Activated CD4-positive, alpha-beta T cell treated with anti-CD3 and anti-CD28 coated beads for 1 hour (primary cell): ENCODE data around the gene TLR3.
A peak's percentile ranks its signal among the peaks of the same experiment; 100 is the strongest.
"Not testable (repeated sequence)": the region's sequence is repeated elsewhere in the genome, so short reads cannot be mapped to it uniquely, and the experiment has no call there.

ENCODE experiments used
- DNase-seq: peaks from one replicate; pipeline ENCODE4 v3.0.0-alpha.2; 2020

TLR3 gene

DNA sequence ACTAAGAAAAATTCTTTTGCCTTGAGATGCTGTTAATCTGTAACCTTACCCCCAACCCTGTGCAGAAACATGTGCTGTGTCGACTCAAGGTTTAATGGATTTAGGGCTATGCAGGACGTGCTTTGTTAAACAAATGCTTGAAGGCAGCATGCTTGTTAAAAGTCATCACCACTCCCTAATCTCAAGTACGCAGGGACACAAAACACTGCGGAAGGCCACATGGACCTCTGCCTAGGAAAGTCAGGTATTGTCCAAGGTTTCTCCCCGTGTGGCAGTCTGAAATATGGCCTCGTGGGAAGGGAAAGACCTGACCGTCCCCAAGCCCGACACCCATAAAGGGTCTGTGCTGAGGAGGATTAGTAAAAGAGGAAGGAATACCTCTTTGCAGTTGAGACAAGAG, 18.8 kb upstream of the TLR3 start:
- not testable (repeated sequence) for DNase-seq

DNA sequence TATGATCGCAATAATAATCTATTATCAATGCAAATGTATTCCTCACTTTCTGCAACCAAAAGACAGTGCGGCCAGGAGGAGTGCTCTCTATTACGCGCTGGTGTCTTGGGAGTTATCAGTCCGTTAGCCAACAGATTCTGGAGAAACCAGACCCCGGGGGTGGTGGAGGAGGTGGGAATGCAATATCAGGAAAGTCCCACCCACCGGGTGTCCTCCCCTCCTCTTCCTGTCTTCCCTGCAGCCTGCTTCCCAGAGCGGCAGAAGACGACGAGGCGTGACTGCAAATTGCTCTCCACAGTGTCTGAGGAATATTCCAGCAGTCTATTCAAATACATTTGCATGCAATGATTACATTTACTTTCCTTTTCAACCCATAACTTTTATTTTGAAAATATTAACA, 17.9 kb upstream of the TLR3 start:
- DNase-seq: no peak

DNA sequence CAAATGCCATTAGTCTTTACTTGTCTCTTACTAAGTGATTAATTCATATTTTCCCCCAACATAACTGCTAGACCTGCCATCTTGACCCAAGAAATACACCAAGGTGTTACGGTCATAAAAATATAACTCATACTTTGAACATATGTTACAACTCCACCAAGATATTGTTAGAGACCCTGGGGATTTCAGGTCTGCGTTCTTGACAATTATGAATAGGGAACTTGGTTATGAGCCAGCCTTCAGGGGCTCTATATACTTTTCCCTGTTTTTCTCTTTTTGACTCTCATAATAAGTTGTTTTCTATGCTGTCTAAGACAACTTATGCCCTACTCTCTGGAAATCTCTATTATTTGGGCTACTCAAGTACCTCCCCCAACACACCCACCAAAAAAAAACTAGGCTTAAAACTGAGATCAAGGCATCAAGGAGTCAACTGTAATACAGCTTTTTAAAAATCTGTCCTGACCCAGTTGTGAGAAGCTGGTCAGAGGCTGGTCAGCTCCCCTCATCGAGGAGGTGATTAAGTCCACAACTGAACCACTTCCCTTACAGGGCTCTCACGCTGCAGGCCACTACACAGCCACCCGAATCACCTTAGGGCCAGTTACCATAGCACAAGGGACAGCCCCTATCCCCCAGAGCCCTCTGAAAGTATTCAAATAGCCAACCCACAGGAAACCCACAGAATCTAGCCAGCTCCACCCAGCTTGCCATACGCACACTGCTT, 10.5 kb upstream of the TLR3 start:
- no peak for DNase-seq

- no peak for DNase-seq
Observed at GRCh38 chr4:186058980-186059316, 10.0 kb upstream of the TLR3 start.

GRCh38 chr4:186061921-186062320, 7.0 kb upstream of the TLR3 start:
- no peak for DNase-seq

DNA sequence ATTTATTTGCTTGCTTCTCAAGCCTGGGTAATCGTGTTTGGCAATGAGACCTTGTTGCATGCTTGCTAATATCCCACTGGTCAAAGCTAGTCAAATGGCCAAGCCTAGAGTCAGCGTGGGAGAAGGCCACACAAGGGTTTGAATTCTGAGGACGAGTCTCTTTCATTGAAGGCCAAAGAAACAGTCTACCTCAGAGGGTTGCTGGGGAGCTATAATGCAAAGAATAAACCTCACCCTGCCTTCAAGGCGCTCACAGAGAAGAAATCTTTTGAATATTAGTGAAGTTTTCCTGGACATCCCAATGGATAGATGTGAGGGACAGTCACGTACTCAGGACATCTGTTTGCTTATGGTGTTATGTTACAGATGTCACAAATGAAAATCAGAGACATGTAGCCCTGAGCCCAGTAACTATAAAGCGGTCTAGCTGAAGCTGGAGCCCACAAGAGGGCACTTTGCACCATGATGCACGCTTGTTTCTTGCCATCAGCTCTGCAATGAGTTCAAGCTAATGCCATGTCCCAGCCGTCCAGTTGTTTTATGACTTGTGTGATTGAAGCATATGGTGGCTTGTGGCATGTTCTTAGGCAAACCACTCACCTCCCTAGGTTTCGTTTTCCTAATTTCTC, 1.1 kb upstream of the TLR3 start:
- DNase-seq: peak; percentile 14

GRCh38 chr4:186069729-186070128, 773 bp downstream of the TLR3 start:
- no peak for DNase-seq

DNA sequence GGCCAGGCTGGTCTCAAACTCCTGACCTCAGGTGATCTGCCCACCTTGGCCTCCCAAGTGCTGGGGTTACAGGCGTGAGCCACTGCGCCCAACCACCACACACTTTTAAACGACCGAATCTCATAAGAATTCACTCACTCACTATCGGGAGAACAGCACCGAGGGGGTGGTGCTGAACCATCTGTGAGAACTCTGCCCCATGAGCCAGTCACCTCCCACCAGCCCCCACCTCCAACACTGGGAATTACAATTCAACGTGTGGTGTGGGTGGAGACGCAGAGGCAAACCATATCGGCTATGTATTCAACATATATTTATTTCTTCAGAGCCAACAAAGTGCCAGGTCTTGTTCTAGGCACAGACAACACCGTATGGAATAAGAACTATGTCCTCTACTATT, 3.6 kb downstream of the TLR3 start:
- DNase-seq: no peak

DNA sequence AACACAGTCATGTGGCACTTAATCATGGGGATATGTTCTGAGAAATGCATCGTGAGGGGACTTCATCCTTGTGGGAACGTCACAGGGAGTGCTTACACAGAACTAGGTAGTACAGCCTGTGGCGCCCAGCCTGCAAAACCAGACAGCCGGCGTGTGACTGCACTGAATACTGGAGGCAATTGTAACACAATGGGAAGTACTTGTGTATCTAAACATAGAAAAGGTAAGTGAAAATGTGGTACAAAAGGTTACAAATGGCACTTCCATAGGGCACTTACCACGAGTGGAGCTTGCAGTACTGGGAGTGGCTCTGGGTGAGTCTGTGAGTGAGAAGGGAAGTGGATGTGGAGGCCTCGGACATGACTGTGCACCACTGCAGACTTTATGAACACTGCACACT, 5.2 kb downstream of the TLR3 start:
- DNase-seq: no peak

DNA sequence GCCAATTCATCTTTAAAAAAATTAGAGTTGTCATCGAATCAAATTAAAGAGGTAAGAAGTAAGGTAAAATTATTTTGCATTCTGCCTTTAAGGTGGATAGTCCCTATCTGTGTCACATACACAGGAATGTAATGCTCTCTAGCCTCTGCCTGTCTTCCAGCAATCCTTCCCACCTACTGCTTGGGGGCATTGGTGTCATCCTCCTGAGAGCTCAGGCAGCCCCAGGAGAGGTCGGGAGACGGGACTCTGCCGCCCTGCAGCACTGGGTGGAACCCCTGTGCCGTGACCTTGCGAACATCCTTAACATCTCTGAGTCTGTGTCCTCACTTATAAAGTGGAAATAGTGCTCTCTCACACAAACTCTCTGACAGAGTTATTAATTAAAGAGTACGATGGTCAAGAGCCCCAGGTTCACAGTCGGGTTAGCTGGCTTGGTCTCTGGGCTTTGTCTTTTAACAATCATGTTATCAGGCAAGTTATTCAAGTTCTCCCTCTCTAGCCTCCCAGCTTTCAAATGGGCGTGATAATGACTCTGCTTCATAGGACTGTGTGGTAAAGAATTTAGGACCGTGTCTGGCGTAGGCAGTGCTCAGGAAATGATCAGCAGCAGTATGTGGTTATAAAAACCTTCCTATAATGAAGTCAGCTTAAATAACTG, 10.2 kb downstream of the TLR3 start:
- DNase-seq: no peak

GRCh38 chr4:186079694-186080093, 10.7 kb downstream of the TLR3 start:
- DNase-seq: no peak

GRCh38 chr4:186081202-186081807, 12.3 kb downstream of the TLR3 start:
- no peak for DNase-seq

DNA sequence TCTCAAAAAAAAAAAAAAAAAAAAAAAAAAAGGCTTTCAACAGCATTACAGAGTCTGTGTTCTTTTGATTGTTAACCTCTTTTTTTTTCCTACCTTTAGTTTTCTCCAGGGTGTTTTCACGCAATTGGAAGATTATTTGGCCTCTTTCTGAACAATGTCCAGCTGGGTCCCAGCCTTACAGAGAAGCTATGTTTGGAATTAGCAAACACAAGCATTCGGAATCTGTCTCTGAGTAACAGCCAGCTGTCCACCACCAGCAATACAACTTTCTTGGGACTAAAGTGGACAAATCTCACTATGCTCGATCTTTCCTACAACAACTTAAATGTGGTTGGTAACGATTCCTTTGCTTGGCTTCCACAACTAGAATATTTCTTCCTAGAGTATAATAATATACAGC, 13.3 kb downstream of the TLR3 start:
- no peak for DNase-seq

- no peak for DNase-seq
Observed at GRCh38 chr4:186088523-186088922, 19.6 kb downstream of the TLR3 start.

GRCh38 chr4:186092296-186092695, 23.3 kb downstream of the TLR3 start:
- no peak for DNase-seq

DNA sequence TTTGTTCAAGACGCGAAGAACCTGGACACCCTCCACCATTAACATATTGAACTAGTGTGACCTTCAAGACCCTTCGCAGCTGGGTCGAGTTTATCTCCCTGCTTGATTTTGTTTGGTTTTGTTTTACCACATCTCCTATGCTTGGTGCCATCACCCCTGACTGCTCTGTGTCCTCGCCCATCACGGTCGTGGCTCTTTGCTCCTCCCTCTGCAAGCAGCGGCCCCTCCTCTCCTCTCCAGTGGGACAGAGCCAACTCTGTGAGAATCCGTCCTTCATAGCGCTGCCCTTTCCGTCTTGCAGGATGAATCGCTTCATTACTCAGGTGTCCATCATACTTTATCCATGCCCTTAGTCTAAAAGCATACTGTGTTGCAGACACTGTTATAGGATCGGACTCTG, 26.4 kb downstream of the TLR3 start:
- no peak for DNase-seq

DNA sequence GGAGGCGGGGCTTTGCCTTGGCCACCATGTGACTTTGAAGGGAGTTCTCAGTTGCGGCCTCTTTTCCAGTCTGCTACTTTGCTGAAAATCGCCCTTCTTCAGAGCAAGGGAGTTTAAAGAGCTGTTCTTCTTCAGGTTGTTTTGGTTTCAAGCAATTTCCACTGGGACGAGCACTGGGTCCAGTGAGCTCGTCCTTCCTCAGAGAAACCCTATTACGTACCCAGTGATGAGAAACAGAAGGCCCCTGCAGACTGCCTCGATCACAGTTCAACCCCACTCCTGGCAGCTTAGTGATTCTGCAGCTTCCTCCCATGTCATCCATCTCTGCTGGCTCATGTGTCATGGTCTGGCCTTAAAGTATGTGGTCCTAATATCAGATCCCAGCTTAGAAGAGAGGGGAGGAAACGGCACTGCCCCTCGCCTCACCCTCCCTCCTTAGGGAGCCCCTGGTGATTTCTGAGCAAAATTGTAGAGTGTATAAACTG, 27.8 kb downstream of the TLR3 start:
- DNase-seq: no peak

DNA sequence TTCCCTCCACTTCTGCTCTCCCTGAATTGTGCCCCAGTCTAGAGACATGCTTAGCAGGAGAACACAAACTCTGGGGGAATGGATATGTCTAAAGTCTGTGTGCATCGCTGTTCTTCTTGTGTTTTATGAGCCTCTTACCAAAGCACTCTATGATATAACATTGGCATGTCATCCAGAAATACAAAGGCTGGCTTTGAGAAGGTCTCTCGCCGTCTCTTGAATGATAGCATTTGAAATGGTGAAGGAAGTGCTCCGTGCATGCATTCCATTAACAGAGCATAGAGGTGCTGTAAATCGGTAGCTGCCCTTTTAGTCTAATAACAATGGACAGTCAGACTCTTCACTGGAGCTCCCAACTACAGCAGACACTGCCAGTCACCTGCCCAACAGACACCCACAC, 28.4 kb downstream of the TLR3 start:
- no peak for DNase-seq

DNA sequence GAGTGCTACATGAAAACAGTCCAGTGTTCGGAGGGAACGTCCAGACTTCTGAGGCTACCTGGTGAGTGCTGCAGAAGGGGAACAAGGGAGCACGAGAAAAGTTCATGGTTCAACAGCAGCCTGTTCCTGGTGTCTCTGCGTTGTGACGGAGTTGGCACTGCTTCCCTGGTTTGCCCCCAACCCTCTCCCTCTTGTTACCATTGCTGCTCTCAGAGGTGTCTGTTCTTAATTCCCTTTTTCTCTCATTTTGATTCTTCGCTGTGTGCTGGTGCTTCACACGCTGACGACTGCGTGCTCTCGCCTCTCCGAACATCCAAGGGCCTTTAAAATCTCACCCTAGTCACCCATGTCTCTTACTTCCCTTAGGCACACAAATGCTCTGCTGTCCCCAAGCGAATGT, 34.0 kb downstream of the TLR3 start:
- no peak for DNase-seq

DNA sequence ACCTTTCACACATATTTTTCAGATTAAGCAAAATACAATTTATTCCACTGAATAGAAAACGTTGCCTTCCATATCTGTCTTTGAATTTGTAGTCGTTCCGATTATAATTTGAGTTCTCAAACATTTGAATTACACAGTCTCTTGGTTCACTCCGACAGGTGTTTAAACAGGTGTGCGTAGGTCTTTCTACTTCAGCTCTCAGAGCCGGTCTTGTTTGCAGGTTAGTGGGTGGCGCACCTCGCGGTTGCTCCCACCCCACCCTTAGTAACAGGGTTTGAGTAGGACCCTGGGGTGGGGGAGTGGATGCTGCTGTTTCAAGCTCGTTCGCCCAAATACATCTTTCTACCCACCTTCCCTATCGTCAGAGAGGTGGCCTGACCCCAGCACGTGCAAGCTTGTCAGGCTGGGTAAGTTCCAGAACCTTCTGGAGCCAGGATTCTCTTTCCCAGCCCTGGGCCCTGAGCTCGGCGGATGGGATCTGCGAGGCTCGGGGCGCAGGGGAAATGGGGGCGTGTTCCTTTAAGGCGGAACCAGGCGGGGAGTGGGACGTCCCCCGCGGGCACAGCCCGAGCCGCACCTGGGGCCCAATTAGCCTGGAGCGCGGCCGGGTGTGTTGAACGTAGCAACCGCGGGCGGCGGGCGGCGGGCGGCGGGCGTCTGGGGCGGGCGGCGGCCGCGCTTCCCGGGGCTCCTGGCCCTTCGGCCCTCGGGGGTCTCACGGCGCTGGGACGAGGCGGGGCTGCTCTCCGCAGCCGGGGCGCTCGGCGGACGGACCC, 35.3 kb downstream of the TLR3 start, which contains the start of gene FAM149A:
FAM149A (plus strand) TSS at position 591 of the 776 bp plus-strand sequence.
- DNase-seq: peak; percentile 44

DNA sequence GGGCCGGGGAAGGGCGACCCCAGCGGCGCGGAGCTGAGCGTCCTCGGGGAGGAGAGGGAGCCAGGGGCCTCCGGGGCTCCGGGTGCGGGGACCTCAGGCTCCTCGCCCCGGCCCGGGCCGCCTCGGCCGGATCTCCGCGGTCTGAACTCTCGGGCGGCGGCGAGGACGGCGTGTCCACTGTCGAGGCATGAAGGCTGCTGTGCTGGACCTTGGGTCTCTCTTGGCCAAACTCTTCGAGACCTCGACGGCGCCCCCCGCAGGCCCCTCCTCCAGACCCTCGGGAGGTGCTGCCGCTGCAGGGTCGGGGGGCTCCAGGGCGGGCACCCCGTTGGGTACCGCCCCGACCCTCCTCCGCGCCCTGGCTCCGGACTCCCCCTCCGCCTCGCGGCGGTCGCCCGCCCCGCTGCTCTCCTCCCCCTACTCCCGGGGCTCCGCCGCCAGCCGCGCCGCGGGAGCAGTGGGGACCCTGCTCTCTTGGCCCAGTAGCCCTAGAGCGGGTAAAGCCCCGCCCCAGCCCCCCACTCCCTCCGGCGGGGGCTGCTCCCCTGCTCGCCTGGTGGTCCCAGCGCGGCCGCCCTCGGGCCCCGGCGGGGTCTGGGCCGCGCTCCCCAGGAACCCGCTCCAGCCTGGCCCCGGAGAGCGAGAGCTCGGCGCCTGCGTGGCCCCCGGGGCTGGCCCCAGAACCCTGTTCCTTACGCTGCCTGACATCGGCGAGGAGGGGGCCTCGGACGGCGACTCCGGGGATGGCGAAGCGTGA, 36.1 kb downstream of the TLR3 start:
- no peak for DNase-seq

GRCh38 chr4:186105647-186106321, 36.8 kb downstream of the TLR3 start:
- no peak for DNase-seq
